ENCODE results near the gene SLC7A5.
A peak's percentile ranks its signal among the peaks of the same experiment; 100 is the strongest.
"Not testable (repeated sequence)": the region's sequence is repeated elsewhere in the genome, so short reads cannot be mapped to it uniquely, and the experiment has no call there.

Gene SLC7A5

GRCh38 chr16:87869061-87869878 is at the start of gene SLC7A5:
Gene SLC7A5 (minus strand): TSS chr16:87869507. CDS start chr16:87869422, 85 bp downstream.
- peak; percentile 86 for DNase-seq

- DNase-seq, result no peak
These were observed 49.0 kb upstream of the SLC7A5 start for GRCh38 chr16:87918338-87918737.

DNA sequence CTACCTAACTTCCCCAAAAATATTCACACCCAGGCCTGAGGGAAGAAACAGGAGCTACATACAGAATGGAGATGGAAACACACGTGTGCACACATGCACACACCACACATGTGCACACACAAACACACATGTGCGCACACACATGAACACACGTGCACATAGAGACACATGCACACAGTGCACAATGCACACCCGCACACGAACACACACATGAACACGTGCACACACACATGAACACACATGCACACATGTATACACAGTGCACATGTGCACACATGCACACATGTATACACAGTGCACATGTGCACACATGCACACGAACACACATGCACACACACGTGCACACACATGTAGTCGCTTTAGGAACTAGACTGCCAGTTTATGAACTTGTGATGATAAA is 48.2 kb upstream of the SLC7A5 start:
- no peak for DNase-seq

DNA sequence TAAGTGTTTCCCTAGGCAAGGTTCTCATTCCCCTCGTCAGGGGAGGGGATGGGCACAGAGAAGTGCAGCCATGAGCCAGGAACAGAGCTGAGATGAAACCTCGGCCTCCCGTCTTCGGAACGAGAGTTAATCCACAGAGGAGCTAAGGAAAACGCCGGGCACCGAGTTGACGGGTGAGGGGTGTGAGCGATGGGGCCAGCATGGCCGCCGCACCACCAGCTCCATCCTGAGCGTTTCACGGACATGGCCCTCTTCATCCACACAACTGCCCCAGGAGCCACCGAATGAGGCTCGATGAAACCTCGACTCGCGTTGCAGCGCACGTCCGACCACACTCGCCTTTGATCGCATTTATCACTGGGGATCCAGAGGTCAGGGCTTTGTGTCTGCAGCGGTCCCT is 45.5 kb upstream of the SLC7A5 start:
- no peak for DNase-seq

DNA sequence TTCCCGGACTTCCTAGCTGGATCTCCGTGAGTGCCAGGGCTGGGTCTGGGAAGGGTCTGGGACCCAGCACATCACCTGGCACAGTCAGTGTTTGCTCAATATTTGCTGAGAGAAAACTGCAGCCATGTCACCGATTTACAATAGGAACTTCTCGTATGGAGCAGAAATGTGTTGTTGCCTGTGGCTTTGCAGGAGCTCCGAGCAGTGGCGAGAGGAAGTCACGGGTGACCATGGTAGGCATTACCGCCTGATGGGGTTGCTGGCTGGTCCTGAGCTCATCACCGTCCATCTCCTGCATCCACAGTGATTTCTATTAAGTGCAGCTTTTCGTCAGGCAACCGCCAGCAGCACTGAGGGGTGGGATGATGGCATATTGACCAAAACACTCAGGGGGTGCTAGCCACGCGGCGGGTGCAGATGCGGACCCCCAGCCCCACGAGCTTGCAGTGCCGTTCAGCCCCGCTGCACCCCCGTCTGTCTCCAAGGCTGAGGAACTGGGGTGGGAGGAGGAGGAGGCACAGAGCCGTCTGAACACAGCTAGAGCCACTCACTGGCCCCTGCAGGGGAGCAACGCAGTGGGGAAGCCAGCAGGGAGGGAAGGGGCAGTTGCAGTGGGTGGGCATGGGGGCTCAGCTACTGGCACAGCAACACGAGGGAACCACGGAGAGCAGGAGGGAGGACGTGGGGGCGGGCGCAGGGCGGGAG is 44.9 kb upstream of the SLC7A5 start:
- DNase-seq, result not testable (repeated sequence)

DNA sequence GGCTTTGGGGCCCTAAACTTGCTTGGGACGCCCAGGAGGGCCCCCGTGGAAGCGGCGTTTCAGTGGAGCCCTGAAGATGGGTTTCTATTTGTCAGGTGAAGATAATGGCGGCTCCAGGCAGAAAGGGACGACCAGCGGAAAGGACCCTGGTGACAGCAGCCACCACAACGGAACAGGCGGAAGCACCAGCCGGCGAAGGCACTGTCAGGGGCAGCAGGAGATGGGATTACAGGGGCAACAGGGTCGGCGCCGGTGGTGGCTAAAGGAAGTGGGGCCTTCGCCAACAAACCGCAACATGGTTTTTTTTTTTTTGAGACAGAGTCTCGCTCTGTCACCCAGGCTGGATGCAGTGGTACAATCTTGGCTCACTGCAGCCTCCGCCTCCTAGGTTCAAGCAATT is 43.4 kb upstream of the SLC7A5 start:
- not testable (repeated sequence) for DNase-seq

GRCh38 chr16:87911106-87911763 is 41.9 kb upstream of the SLC7A5 start:
- not testable (repeated sequence) for DNase-seq

DNA sequence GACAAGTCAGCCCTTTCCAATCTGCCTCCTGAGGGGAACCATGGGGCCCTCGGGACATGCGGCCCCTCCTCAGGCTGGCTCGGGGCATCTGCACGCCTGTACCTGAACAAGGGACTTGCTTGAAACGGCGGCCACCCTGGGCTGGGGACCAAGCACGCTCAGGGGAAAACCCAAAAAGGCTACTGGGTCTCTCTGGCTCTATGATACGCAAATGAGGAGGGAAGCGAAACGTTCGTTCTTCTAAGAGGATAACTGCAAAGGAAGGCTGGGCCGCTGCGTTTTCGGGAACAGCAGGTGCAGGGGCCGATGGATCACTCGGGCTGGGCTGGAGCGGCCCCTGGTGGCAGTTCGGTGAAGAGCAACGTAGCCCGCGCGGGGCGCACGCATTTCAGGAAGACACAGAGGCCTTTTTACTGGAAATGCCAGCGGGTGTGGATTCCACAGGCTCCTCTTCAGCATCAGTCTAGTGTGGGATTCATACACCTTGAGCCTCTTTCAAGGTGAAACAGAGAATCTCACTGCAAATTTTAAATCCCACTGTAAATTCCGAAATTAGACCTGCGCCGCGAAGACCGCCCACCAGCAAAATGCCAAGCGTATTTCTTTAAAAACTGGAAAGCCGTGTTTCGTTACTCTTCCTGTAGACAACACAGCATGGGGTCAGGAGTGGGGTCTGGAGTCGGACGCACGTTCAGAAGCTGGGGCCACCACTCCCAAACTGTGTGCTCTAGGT is 40.1 kb upstream of the SLC7A5 start:
- DNase-seq, result peak; percentile 80

- DNase-seq, result not testable (repeated sequence)
These were observed 38.8 kb upstream of the SLC7A5 start for GRCh38 chr16:87908101-87908500.

- not testable (repeated sequence) for DNase-seq
These were observed 36.2 kb upstream of the SLC7A5 start for GRCh38 chr16:87905521-87905920.

DNA sequence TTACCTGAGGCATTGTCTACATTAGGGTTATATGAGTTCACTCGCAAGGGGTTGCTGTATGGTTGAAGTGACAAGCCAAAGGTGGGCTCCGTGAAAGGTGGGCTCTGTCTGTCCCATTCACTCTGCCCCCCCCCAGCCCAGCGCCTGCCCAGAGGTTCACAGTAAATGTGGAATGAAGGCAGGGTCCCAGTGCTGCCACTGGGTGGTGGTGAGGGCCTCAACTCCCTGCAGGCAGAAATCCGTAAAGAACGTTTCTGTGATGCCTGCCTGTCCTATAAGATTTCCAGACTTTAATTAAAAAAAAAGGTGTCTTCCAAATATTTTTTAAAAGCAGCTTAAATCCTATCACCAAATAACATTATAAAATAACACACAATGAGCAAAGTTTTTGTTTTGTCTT is 35.7 kb upstream of the SLC7A5 start:
- DNase-seq, result not testable (repeated sequence)

DNA sequence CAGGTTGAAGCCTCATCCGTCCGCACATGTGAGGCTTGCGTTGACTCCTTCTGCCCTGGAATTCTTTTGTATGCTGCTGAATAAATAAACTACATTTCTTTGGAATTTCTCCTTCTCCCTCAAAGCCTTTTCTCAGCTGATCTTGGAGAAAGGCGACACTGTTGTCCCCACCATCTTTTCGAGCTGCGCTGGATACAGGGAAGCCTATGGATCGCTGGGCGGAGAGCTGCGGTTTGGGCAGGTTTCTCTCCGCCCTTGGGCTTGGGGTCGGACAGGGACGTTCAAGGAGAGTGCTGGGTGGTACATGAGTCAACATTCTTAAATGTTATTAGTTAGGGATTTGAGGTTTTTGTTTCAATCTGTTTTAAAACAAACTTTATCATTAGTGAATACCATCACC is 31.2 kb upstream of the SLC7A5 start:
- not testable (repeated sequence) for DNase-seq

DNA sequence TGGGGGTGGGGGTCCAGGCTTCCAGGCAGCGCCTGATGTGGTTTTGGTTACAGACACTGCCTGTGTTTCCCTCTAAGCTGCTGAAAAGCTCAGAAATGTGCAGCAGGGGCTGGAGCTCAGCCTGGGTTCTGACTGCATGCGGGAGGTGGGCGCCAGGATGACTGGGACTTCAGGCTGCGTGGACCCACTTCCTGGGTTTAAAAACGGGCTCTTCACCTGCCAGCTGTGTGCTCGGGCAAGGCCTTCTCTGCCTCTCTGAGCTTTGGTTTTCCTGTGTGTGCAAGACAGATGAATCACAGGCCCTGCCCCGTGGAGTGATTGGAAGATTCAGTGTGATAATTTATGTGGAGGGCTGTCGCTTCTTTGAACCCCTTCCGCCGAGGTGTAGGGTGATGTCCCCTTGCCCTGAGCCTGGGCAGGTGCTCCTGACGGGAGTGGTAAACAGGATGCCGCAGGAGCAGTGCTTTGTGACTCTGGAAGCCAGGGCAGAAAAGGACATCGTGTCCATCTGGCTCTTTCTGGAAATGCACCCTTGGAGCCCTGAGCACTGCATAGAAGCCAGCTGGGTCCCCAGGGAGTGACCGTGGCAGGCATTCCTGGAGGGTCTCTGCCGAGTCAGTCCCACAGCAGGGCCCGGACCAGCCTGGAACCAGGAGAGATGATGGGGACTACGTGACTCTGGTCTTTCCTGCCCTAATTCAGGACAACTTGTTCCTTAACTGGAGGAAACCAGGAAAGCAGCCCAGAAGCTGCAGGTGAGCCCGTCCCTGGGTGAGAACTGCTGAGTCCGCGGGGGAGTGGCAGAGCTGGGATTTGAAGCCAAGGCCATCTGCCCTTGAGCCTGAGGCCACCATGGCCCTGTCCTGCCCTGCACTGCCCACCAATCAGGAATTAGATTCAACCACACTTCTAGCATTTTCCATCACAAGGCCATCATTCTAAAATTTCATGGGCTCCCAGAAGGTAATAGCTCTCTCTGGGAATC is 28.5 kb upstream of the SLC7A5 start:
- DNase-seq, result peak; percentile 32

DNA sequence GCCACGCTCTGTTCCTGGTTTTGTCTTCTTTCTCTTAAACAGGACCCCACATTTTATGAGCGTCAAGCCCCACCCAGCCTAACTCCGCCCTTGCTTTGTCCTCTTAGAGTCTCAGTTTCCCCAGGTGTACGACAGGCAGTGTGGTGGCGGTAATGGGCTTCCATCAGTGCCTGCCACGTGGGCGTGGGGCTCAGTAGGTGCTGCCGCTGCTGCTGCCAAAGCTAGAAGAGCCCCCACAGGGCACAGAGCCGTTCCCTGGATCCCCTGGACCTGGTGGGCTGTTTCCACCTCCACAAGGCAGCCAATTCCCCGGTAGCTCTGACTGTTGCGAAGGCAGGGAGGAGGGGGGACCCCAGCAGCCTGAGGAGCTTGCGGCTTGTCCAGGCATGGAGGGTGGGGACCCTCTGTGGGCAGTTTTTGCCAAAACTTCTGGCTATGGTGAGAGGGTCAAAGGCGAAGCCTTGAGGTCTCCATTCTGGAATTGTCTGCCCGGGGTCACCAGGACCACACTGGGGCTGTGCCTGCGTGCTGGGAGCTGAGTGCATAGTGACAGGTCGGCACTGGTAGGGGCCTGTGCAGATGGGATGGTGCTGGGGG is 27.7 kb upstream of the SLC7A5 start:
- DNase-seq, result not testable (repeated sequence)

- not testable (repeated sequence) for DNase-seq
These were observed 27.0 kb upstream of the SLC7A5 start for GRCh38 chr16:87896176-87896890.

DNA sequence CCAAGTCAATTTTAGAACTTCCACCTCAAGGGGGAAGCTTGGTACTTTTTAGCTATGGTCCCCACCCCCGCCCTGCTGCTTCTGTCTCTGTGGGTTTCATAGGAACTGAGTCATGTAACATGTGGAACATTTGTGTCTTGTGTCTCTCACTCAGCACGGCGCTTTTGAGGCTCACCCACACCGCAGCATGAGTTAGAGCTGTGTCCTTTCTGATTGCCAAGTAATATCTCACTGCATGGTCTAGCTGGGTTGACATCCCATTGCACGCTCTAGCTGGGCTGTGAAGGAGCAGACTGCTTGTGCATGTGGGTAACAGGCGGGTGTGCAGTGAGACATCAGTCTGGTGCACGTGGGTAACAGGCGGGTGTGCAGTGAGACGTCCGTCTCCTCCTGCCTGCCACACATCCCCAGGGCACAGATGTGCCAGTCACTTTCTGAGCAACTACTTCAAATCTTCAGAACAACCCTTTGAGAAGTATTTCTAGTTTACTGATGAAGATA is 26.4 kb upstream of the SLC7A5 start:
- DNase-seq, result peak; percentile 49

DNA sequence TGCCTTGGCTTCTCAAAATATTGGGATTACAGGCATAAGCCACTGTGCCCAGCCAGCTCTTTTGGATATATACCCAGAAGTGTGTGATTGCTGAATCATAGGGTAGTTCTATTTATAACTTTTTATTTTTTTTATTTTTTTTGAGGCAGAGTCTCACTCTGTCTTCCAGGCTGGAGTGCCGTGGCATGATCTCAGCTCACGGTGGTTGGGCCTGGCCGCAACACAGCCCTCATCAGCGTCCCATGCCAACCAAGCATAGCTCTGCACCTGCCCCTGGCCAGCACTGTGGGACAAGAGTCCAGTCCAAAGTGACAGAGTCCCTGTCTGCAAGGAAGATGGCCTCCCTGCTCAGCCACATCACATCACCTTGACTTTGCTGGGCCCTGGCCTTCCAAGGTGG is 24.7 kb upstream of the SLC7A5 start:
- DNase-seq, result not testable (repeated sequence)

DNA sequence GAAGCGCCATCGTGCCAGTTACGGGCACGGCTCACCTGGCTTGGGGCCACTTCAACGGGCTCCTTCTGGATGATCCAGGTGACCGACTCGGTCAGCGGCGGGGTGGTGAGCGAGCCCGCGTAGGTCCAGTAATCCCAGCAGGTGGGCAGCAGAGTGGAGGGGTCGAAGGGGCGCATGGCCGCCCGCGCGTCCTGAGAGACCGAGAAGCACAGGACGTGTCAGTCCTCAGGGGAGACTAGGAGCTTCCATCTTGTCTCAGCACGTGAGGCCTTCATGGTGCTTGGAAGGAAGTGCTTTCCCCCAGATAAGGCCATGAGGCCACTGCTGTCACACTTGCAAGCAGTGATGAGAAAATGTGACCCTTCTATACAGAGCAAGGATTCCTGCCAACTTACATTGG is 22.5 kb upstream of the SLC7A5 start:
- DNase-seq, result no peak

GRCh38 chr16:87889762-87890161 is 20.5 kb upstream of the SLC7A5 start:
- DNase-seq, result not testable (repeated sequence)

DNA sequence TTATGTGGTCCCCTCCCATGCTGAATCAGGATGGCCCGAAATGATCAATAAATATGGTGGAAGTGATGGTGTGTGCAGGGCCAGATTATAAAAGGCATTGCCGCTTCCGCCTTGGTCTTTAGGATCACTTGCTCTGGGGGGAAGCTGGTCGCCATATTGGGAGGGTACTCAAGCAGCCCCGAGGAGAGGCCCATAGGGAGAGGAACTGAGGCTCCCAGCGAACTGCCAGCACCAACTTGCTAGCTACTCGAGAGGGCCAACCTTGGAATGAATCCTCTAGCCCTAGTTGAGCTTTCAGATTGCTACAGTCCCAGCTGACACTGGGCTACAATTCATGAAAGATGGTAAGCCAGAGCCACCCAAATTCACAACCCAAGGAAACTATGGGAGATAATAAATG is 19.0 kb upstream of the SLC7A5 start:
- DNase-seq, result not testable (repeated sequence)
